HEK293 (cell line): ENCODE data around the gene OR4D6.

Source experiments
- HOXA7 ChIP-seq: sonication (generic); formaldehyde crosslinking; IDR thresholded peaks from 2 replicates; pipeline ENCODE4 v1.8.1; 2022; ENCODE audit warnings: missing genetic modification reagents, borderline replicate concordance
- ZEB2 ChIP-seq: fragments of 450-650 bp; formaldehyde crosslinking; IDR thresholded peaks from 2 replicates; pipeline ENCODE4 v1.5.1; 2016; ENCODE audit warnings: missing biosample characterization, missing genetic modification characterization
- ZNF311 ChIP-seq: fragments of 450-650 bp; formaldehyde crosslinking; IDR thresholded peaks from 2 replicates; pipeline ENCODE4 v1.5.1; 2017; ENCODE audit warnings: missing biosample characterization, missing genetic modification characterization, borderline replicate concordance
- ZNF335 ChIP-seq: fragments of 450-650 bp; formaldehyde crosslinking; conservative IDR thresholded peaks from 2 replicates; pipeline ENCODE4 v1.5.1; 2016; ENCODE audit warnings: missing biosample characterization, missing genetic modification characterization
- ZNF423 ChIP-seq: fragments of 450-650 bp; formaldehyde crosslinking; IDR thresholded peaks from 2 replicates; pipeline ENCODE4 v1.5.1; 2016; ENCODE audit warnings: missing biosample characterization, missing genetic modification characterization
- ZNF560 ChIP-seq: fragments of 450-650 bp; formaldehyde crosslinking; IDR thresholded peaks from 2 replicates; pipeline ENCODE4 v1.5.1; 2017; ENCODE audit warnings: missing biosample characterization, missing genetic modification characterization, borderline replicate concordance
- ZNF76 ChIP-seq: fragments of 450-650 bp; formaldehyde crosslinking; IDR thresholded peaks from 2 replicates; pipeline ENCODE4; 2016; ENCODE audit warnings: low read depth, missing biosample characterization, missing genetic modification characterization, borderline replicate concordance
- ZSCAN16 ChIP-seq: fragments of 450-650 bp; formaldehyde crosslinking; IDR thresholded peaks from 2 replicates; pipeline ENCODE4 v1.5.1; 2016; ENCODE audit warnings: missing biosample characterization, missing genetic modification characterization
- ZXDB ChIP-seq: fragments of 450-650 bp; formaldehyde crosslinking; IDR thresholded peaks from 2 replicates; pipeline ENCODE4 v1.5.1; 2016; ENCODE audit warnings: missing biosample characterization, missing genetic modification characterization
- TF ChIP-seq, protein P1 (sequence below): fragments of 450-650 bp; formaldehyde crosslinking; IDR thresholded peaks from 2 replicates; pipeline ENCODE4 v1.5.1; 2016; ENCODE audit warnings: missing biosample characterization, missing genetic modification characterization
- TF ChIP-seq, protein P2 (sequence below): fragments of 450-650 bp; formaldehyde crosslinking; IDR thresholded peaks from 2 replicates; pipeline ENCODE4 v1.5.1; 2016; ENCODE audit warnings: missing biosample characterization, missing genetic modification characterization
- TF ChIP-seq, protein P3 (sequence below): fragments of 450-650 bp; formaldehyde crosslinking; IDR thresholded peaks from 2 replicates; pipeline ENCODE4 v1.5.1; 2016; ENCODE audit warnings: missing biosample characterization, missing genetic modification characterization

DNA sequence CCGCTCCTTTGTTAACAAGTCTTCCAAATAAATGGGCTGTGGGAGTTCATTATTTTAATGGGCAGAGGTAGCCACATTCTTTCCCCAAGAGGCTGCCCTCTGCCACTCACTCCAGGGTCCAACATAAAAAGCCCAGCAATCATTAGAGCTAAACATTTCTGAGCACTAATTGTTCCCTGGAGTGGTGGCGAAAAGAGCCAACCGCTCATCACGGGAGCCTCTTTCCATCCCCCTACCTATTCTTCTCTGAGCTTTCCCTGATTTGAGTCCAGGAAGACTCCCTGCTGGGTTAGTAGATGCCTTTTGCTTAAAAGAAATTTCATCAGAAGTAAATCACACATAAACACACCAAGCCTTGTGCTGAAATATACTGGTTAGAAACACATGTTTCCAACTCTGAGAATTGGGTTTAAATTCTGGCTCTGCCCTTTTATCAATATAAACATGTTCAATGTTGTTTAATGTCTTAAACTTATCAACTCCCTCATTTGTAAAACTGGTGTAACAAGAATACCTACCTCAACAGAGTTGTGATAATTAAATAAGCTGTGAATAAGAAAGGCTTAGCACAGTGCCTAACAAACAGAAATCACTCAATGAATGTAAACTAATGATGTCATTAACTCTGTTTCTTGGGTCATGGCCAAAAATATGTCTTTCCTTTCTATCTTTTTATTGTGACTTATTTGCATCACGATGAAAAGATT is 30.2 kb upstream of the OR4D6 start, which contains the start of gene OR5A2:
- TF ChIP-seq ZNF423 (tag by site-specific recombination) (no peak), ZEB2 (tag by site-specific recombination) (no peak), ZNF560 (tag by site-specific recombination) (no peak), ZXDB (no peak), ZNF335 (no peak), HOXA7 (no peak), ZNF311 (no peak), ZSCAN16 (tag by site-specific recombination) (no peak), ZNF76 (no peak)
- TF ChIP-seq, protein P1, sequence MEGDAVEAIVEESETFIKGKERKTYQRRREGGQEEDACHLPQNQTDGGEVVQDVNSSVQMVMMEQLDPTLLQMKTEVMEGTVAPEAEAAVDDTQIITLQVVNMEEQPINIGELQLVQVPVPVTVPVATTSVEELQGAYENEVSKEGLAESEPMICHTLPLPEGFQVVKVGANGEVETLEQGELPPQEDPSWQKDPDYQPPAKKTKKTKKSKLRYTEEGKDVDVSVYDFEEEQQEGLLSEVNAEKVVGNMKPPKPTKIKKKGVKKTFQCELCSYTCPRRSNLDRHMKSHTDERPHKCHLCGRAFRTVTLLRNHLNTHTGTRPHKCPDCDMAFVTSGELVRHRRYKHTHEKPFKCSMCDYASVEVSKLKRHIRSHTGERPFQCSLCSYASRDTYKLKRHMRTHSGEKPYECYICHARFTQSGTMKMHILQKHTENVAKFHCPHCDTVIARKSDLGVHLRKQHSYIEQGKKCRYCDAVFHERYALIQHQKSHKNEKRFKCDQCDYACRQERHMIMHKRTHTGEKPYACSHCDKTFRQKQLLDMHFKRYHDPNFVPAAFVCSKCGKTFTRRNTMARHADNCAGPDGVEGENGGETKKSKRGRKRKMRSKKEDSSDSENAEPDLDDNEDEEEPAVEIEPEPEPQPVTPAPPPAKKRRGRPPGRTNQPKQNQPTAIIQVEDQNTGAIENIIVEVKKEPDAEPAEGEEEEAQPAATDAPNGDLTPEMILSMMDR (tag by site-specific recombination), result no peak
- TF ChIP-seq, protein P2, sequence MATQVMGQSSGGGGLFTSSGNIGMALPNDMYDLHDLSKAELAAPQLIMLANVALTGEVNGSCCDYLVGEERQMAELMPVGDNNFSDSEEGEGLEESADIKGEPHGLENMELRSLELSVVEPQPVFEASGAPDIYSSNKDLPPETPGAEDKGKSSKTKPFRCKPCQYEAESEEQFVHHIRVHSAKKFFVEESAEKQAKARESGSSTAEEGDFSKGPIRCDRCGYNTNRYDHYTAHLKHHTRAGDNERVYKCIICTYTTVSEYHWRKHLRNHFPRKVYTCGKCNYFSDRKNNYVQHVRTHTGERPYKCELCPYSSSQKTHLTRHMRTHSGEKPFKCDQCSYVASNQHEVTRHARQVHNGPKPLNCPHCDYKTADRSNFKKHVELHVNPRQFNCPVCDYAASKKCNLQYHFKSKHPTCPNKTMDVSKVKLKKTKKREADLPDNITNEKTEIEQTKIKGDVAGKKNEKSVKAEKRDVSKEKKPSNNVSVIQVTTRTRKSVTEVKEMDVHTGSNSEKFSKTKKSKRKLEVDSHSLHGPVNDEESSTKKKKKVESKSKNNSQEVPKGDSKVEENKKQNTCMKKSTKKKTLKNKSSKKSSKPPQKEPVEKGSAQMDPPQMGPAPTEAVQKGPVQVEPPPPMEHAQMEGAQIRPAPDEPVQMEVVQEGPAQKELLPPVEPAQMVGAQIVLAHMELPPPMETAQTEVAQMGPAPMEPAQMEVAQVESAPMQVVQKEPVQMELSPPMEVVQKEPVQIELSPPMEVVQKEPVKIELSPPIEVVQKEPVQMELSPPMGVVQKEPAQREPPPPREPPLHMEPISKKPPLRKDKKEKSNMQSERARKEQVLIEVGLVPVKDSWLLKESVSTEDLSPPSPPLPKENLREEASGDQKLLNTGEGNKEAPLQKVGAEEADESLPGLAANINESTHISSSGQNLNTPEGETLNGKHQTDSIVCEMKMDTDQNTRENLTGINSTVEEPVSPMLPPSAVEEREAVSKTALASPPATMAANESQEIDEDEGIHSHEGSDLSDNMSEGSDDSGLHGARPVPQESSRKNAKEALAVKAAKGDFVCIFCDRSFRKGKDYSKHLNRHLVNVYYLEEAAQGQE (tag by site-specific recombination), result no peak
- TF ChIP-seq, protein P3, sequence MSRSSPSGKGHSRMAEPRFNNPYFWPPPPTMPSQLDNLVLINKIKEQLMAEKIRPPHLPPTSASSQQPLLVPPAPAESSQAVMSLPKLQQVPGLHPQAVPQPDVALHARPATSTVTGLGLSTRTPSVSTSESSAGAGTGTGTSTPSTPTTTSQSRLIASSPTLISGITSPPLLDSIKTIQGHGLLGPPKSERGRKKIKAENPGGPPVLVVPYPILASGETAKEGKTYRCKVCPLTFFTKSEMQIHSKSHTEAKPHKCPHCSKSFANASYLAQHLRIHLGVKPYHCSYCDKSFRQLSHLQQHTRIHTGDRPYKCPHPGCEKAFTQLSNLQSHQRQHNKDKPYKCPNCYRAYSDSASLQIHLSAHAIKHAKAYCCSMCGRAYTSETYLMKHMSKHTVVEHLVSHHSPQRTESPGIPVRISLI (tag by site-specific recombination), result no peak
